HG03066 (cell line): Measurements from ENCODE around the gene SLC22A3.
"Not testable (repeated sequence)": the region's sequence is repeated elsewhere in the genome, so short reads cannot be mapped to it uniquely, and the experiment has no call there.

ENCODE experiments used
- ATAC-seq: cut with Tn5 transposase; IDR thresholded peaks from one replicate; pipeline ENCODE4 v1.9.1; 2021; ENCODE audit warnings: low read depth; ENCODE audit not compliant: unreplicated experiment

SLC22A3 gene

DNA sequence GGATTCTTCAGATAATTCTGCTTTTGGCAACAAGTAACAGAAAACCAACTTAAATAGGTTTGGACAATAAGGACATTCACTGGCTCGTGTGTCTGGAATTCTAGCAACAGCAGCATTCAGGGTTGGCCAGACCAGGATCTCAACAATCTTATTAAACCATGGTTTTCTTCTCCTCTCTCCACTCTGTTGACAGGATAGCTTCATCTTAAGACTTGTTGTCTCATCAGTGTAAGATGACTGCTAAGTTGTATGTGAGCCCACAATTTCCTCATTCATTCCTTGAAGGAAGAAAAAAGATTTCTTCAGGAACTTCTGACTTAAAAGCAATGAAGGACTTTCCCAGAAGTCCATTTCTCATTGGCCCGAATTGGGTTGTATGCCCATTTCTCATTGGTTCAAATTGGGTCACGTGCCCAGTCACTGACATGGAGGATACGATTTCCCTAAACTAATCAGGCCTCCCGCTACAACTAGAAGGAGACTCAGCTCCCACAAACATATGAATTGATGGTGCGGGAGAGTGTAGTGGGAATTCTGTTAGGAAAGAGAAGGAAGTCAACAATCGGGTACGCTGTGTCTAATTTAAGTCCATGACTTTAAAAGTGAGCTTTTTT, 83.7 kb downstream of the SLC22A3 start:
- no peak for ATAC-seq

DNA sequence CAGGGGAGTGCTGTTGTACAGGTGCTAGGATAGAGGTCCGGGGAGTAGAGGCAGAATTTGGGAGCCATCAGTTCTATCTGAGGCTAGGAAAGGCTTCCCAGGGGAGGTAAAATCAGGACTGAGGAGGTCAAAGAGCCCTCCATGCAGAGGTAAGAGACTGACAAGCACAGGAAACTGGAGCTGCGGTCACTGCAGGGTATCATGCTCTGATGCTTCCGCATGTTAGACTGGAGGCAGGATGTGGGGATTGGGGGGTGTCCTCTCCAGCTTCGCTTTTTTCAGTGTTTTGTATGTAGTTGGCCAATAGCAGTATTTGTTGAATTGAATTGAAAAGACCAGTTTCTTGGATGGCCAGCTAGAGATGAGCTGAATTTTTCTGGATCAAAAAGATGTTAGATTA, 87.8 kb downstream of the SLC22A3 start:
- no peak for ATAC-seq

DNA sequence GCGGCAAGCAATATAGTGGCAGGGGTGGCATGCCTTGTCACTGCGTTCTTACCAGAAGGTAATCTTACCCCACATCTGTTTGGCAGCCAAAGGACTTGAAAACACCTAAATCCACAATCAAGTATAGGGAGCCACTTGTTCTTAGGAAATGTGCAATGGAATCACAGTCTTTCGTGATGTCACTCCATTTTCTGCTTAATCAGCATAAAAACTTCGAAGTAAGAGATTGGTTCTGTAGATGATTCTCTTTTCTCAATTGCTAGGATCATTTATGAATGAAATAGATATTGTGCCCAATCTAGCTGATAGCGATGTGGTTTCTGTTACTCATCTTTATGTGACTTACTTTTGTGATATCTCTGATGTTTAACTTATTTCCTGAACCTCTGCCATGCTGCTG, 89.0 kb downstream of the SLC22A3 start:
- no peak for ATAC-seq

DNA sequence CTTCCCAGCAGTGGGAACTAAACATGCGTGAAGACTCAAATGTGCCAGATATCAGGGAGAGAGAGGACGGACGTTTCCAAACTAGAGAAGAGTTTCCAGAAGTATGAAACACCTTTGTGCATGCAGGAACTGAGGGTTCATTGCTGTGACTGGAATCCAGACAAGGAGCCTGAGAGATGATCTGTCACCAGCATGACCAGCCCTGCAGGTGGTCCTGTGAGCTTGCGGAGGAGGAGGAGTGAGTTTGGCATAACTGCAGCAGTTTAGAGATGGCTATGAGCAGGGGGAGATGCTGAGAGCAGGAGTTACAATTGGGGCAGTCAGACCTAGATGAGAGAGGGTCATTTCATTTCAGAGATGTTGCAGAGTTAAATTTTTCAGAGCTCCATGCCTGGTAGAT, 89.6 kb downstream of the SLC22A3 start:
- ATAC-seq: no peak

DNA sequence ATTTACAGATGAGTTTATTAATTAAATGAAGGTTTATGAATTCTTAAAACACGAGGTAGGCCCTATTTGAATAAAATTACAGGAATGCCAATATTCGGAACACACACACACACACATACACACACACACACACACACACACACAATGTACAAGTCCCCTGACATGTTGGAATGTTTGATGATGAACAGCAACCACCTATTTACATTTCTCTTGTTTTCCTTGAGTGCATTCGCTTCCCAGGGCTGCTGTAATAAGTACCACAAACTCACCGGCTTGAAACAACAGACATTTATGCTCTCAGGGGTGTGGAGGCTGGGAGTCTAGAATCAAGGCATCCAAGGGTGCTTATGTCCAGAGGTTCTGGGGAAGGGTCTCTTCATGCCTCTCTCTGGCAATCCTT, 90.3 kb downstream of the SLC22A3 start:
- ATAC-seq: no peak

DNA sequence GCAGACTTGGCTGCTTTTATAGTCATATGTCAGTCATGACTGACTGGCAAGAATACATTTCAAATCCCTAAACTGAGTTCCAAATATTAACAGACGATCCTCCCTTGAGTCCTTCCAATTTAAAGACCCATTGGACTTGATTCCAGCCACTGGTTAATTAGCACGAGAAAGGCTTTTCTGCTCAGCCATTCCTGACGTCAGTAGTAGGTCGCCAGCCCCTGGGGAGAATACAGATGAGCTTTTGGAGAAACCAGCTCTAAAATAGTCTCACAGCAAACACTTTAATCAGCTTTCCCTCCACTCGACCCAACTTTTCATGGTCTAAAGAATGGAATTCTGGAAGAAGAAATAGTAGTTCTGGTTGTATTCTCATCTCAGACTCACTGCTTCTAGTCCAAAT, 91.6 kb downstream of the SLC22A3 start:
- no peak for ATAC-seq

DNA sequence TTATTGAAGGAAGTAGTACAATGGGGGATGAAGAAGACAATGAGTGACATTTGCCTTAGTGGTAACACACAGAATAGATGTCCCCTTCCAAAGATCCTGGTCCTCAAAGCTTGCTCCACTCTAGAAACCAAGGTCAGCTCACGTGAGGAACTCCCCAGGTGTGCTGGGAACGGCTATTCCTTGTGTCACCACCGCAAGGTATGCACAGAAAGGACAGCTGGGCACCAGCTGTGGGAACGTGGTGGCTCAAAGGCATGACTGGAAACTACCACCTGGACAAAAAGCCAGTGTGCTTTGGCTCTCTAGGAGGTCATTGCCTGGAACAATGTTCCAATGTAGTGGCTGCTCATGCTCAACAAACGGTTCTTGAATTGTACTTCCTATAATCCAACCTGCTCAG, 94.0 kb downstream of the SLC22A3 start:
- ATAC-seq: no peak

DNA sequence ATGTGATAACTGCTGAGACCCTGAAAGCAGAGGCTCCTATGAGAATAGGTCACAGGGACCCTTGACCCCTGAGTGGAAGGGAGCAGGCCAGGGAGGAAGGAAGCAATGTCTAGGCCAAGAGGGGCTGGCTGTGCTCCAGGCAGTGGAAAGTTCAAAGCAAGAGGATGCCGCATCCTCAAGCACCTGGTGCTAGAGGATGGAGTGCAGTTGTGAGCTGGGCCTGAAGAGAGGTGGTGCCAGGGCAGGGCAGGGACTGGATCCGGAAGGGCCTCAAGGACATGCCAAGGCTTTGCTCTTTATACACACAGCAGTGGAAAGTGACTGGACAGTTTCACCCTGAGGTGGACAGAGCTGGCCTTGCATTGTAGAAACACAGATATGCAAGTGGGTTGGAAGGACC, 97.0 kb downstream of the SLC22A3 start:
- no peak for ATAC-seq

DNA sequence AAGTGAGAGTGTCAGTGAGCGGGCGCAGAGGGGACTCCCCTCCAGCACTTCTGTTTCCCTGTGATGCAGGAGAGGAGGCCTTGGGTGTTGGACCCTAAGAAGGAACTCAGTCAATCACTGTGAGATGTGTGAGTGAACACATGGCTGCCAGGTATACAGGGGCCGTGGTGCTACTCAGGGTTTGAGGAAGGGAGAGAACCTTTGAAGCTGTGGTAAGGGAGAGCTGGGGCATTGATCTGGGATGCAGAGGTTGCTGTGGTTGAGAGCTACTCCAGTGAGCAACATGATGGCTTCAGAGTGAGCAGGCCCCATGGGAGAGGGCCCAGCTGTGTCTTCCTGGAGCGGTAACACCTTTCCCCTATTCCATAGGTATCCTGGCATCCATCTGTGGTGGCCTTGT, 99.2 kb downstream of the SLC22A3 start:
- ATAC-seq: no peak

DNA sequence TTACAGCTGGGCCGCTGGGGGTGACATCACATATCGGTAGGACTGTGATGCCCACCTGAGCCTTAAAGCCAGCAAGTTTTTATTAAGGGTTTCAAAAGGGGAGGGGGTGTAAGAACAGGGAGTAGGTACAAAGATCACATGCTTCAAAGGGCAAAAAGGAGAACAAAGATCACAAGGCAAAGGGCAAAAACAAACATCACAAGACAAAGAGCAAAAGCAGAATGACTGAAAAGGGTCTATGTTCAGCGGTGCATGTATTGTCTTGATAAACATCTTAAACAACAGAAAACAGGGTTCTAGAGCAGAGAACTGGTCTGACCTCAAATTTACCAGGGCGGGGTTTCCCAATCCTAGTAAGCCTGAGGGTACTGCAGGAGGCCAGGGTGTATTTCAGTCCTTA, 101.6 kb downstream of the SLC22A3 start:
- not testable (repeated sequence) for ATAC-seq

DNA sequence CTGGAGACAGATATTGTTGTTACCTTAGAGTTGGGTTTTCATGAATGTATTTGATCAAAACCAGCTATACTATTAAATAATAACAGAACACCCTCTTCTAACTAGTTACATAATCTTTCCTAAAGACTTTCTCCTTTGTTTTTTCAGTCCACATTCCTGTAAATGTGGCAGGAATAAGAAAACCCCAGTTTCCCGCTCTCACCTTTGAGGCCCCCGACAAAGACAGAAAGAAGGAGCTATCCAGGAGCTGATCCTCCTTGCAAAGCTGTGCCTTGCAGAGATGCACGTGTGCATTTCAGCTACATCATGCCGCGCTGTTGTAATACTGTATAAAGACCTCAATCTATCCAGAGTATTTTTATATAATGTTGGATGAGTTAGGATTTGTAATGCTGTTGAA, 102.7 kb downstream of the SLC22A3 start:
- no peak for ATAC-seq

DNA sequence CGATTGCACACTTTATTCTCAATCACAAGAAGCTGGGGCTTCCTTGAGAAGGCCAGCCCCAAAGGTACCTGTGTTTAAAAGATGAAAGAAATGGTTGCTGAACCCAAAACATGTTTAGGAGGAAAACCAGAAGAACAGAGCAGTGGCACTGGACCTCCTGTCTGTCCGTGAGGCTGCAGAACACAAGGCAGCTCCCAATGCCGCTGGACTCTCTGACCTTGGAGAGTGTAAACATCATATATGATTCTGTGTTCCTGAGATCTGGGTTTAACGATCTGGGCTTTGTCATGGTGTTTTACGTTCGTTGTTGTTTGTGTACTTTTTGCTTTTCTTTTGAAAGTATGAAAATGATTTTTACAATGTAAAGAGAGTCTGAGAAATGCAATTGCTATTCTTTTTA, 106.1 kb downstream of the SLC22A3 start:
- no peak for ATAC-seq

DNA sequence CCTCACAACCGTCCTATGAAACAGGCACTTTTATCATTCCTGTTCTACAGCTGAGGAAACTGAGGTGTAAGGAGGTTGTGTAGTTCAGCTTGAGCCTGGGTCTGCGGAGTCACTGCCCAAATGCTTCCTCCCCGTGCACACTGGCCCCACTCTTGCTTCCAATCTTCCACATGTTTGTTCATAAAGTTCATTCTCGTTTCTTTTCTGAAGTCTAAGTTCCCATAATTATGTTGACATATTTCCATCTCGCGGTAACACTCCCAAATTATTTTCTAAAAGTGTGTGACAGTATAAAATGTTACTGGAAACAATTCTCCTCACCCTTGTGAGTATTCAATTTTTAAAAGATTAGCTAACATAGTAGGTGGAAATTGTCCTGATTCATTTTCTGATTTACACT, 106.9 kb downstream of the SLC22A3 start:
- ATAC-seq: no peak

DNA sequence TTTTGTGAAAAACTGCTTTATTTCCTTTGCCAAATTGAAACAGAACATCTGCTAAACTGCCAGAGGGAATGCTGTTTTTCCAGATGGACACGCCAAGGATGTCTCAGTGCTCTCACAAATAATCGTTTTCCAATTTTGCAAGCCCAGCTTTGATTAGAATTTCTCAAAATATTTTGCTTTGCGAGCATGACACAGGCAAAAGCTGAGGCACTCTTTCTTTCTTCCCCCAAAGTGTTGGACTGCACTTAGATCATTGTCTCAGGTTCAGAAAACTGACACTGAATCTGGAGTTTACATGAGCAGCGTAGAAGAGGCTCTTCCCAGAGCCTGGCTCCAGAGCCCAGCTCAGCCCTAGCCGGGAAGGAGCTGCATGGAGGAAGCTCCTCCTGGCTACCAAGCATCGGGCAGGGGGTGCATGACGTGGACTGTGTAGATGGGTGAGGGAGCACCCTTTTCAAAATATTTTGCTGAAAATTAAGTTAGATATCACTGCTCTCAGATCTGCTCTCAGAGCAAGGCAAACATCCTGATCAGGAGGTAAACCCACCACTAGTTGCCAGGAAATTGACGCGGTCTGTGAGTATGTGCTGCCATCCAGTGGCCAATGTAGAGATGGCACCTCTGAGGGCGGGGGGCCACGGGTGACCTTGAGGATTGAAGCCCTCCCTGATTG, 107.5 kb downstream of the SLC22A3 start:
- ATAC-seq: peak; percentile 67

DNA sequence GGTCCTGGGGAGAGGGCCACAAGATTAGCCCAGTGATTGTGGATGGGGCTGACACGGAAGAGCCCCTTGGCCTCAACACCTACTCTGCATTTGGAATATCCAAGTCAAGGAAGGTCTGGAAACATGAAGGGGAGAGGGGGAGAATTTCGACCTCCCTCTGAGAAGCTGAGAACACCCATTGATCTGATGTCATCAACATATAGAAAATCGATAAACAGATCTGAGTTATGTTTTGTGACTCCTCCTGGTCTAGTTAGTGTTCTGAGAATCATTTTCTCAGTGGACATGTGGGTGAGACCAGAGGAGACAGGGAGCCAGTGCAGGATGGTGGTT, 108.0 kb downstream of the SLC22A3 start:
- no peak for ATAC-seq

DNA sequence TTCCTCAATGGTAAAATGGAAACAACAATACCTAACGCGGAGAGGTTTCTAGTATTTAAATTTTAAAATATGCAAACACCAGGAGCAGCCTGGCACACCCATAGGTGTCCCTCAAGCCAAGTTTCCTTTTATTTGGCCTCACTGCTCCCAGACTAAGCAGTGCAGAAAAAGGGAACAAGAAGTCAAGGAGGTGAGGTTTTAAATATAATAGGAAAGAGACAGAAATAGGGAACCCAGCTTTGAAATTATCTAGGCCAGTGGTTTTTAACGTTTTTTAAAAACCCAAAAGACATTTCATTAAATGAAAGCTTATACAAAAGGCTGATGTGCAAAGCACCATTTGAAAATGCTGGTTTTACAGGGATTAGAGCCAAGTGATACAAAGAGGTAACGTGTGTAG, 109.6 kb downstream of the SLC22A3 start:
- no peak for ATAC-seq

DNA sequence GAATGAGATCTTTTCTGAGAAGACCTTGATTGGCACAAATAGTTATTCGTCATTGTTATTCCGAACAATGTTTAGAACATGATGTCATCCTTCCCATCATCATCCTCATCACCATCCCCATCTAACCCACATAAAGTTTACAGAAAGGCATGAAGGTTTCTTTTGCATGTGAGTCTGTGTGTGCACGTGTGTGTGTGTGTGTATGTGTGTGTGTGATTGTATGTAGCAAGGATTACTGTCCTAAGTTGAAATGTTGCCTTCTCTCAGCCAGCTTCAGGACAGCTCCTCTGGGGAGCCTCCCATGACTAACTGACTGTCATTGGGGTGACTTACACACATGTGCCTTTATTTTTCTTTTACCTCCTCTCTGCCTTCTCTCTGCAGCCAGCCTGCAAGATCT, 113.5 kb downstream of the SLC22A3 start:
- no peak for ATAC-seq

DNA sequence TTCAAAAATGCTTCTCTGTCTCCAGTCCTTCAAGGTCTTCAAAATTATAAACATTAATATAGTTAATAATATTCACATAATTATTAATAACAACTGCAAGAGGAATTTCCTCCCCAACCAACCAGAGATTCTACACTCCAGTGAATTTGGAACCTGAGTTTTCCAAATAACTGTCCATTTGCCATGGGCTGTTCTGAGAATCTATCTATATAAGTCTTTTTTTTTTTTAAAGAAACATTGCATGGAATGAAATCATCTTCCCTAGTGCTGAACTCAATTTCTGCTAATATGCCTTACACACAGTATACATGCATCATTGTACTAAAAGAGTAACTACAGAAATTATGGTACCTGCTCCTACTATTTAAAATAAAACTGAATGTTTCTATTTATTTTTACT, 113.9 kb downstream of the SLC22A3 start:
- peak; percentile 8 for ATAC-seq

DNA sequence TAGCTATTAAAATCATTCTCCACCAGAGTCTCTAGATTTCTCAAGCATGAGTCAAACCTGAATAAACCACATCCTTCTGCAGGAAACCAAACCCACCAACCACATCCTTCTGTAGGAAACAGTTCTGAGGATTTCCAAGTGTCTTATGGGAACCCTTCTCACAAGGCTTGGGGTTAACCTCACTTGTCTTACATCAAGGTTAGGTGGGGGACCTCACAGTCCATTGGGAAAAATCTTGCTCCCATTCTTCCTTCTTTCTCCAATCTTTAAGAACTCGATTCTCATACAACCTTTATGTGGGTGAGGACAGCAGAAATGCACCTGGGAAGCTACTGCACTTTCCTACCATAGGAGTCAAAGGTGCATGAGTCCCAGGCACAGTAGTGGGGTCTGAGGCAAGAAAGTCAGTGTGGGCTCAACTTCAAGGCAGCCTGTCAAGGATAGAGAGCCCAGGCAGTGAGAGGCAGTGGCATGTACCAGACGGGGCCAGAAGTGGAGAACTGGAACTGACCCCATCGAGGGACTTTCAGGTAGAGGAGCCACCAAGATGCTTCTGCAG, 114.5 kb downstream of the SLC22A3 start:
- ATAC-seq: peak; percentile 93

DNA sequence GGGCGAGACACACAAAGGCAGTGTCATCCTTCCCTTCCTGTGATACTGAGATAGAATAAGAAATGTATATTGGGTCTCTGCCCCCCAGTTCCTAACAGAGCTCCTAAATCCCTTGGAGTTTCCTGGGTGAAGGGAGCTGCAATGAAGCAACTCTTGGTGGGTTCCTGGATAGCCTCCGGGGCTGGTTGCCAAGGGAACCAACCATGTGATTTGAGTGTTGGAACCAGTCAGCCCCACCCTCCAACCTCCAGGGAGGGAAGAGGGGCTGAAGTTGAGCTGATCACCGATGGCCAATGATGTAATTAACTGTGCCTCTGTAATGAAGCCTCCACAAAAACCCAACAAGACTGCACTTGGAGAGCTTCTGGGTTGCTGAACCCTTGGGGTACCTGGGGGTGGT, 116.6 kb downstream of the SLC22A3 start:
- no peak for ATAC-seq

DNA sequence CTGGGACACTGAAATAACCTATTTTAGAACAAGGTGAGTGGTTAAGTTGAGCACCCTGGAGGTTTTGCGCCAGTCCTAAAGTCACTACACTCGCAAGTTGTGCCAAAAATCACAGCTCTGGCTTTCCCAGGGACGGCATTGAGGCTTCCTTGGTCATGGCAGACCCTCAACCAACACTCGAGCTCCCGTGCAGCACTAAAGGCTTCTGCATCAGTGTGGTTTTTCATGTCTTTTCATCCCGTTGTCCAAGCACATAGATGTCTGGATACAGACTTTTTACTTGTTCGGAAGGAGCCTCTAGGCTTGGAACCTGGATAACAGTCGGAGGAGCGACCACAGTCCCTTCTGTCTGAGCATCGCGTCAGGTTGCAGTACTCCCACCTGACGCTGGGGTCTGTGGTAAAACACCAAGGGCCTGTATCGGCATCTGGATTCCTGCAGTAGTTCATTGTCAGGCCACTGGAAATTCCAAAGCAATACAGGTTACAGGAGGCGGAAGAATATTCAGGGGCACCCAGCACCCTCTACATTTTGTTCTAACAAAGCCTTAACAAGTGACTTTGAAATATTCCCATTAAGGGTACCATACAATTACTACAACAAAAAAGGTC, 119.2 kb downstream of the SLC22A3 start:
- not testable (repeated sequence) for ATAC-seq

DNA sequence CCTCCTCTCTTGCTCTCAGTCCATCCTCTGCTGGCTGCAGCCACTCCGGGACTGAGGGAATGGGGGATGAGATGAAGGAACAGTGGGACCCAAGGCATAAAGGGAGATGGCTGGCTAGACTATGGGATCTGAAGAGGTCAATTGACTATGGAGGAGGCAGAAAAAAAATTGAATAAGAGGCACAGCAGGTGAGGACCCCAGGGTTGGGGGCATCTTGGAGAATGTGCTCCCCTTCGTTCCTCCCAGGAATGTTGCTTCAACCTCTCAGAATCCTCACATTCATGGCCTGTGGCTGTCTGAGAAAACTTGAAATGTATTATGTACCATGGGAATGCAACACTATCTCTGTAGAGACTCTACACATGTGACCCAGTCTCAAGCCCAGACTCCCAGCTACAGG, 121.0 kb downstream of the SLC22A3 start:
- no peak for ATAC-seq
